ENCODE results near the gene RXYLT1.
"Not testable (repeated sequence)": the region's sequence is repeated elsewhere in the genome, so short reads cannot be mapped to it uniquely, and the experiment has no call there.

Gene RXYLT1

GRCh38 chr12:63779498-63780481, at the start of gene RXYLT1:
RXYLT1 (plus strand) TSS chr12:63779909; CDS start chr12:63779961, 52 bp downstream.
- DNase-seq (ENCODE audit: low read depth in 2 of 2): peak; percentile 66 to 73

- DNase-seq (ENCODE audit: low read depth in 2 of 2): not testable (repeated sequence)
Measured at GRCh38 chr12:63732779-63733178, 46.9 kb upstream of the RXYLT1 start.

GRCh38 chr12:63733585-63733984, 46.1 kb upstream of the RXYLT1 start:
- DNase-seq (ENCODE audit: low read depth in 2 of 2): not testable (repeated sequence)

GRCh38 chr12:63740551-63740950, 39.2 kb upstream of the RXYLT1 start:
- DNase-seq (ENCODE audit: low read depth in 2 of 2): not testable (repeated sequence)

- DNase-seq (ENCODE audit: low read depth in 2 of 2): not testable (repeated sequence)
Measured at GRCh38 chr12:63741431-63741830, 38.3 kb upstream of the RXYLT1 start.

GRCh38 chr12:63744110-63744509, 35.6 kb upstream of the RXYLT1 start:
- DNase-seq (ENCODE audit: low read depth in 2 of 2): not testable (repeated sequence)

- not testable (repeated sequence) for DNase-seq (ENCODE audit: low read depth in 2 of 2)
Measured at GRCh38 chr12:63746470-63746869, 33.2 kb upstream of the RXYLT1 start.

- DNase-seq (ENCODE audit: low read depth in 2 of 2): not testable (repeated sequence)
Measured at GRCh38 chr12:63747136-63747535, 32.6 kb upstream of the RXYLT1 start.

- no peak for DNase-seq (ENCODE audit: low read depth in 2 of 2)
Measured at GRCh38 chr12:63747553-63747952, 32.2 kb upstream of the RXYLT1 start.

- no peak for DNase-seq (ENCODE audit: low read depth in 2 of 2)
Measured at GRCh38 chr12:63752283-63752682, 27.4 kb upstream of the RXYLT1 start.

- no peak for DNase-seq (ENCODE audit: low read depth in 2 of 2)
Measured at GRCh38 chr12:63752841-63753240, 26.9 kb upstream of the RXYLT1 start.

GRCh38 chr12:63753743-63754142, 26.0 kb upstream of the RXYLT1 start:
- DNase-seq (ENCODE audit: low read depth in 2 of 2): no peak

GRCh38 chr12:63764481-63764880, 15.2 kb upstream of the RXYLT1 start:
- DNase-seq (ENCODE audit: low read depth in 2 of 2): no peak

GRCh38 chr12:63766498-63766897, 13.2 kb upstream of the RXYLT1 start:
- no peak for DNase-seq (ENCODE audit: low read depth in 2 of 2)

- DNase-seq (ENCODE audit: low read depth in 2 of 2): no peak
Measured at GRCh38 chr12:63770375-63770774, 9.3 kb upstream of the RXYLT1 start.

GRCh38 chr12:63777340-63777739, 2.4 kb upstream of the RXYLT1 start:
- no peak for DNase-seq (ENCODE audit: low read depth in 2 of 2)

- DNase-seq (ENCODE audit: low read depth in 2 of 2): no peak
Measured at GRCh38 chr12:63782466-63782865, 2.8 kb downstream of the RXYLT1 start.

GRCh38 chr12:63787306-63787705, 7.6 kb downstream of the RXYLT1 start:
- DNase-seq (ENCODE audit: low read depth in 2 of 2): no peak

GRCh38 chr12:63790608-63790945, 10.9 kb downstream of the RXYLT1 start:
- DNase-seq (ENCODE audit: low read depth in 2 of 2): no peak

- no peak for DNase-seq (ENCODE audit: low read depth in 2 of 2)
Measured at GRCh38 chr12:63792338-63792737, 12.6 kb downstream of the RXYLT1 start.

- DNase-seq (ENCODE audit: low read depth in 2 of 2): no peak
Measured at GRCh38 chr12:63795032-63795687, 15.5 kb downstream of the RXYLT1 start.

- no peak for DNase-seq (ENCODE audit: low read depth in 2 of 2)
Measured at GRCh38 chr12:63795944-63796343, 16.2 kb downstream of the RXYLT1 start.

All from stimulated activated CD4-positive, alpha-beta T cell treated with anti-CD3 and anti-CD28 coated beads, Interleukin-1b, Interleukin-23, amount 100 ng/mL, for 1 hour (primary cell).